Measurements from ENCODE around the gene PSMG2. TPM values are rescaled to one million over a fixed set of nuclear protein-coding genes. Genes with fewer than 3 reads are reported as not detected.
A peak's percentile ranks its signal among the peaks of the same experiment; 100 is the strongest.

PSMG2 gene
- total RNA-seq, 1 donor from 2014 or later: 41.9 TPM

GRCh38 chr18:12726774-12727550, 24.1 kb downstream of the PSMG2 start:
- Histone ChIP-seq H3K27me3 (ENCODE audit: control insufficient read depth, insufficient read depth, low read length) (no peaks in the 10 kb centered on the region), H3K4me3 (ENCODE audit: low read depth, low read length) (no peak overlapping the region), H3K36me3 (ENCODE audit: control insufficient read depth, insufficient read depth, low read length) (peaks cover 4% of the 10 kb centered on the region)
- DNase-seq (ENCODE audit: low read depth): peak; percentile 74
- peak; percentile 13 for FAIRE-seq
- peak; percentile 84 for TF ChIP-seq CTCF (IDR thresholded peaks at IDR 0.05; ENCODE audit: insufficient read depth, low read length, severe bottlenecking)

DNA sequence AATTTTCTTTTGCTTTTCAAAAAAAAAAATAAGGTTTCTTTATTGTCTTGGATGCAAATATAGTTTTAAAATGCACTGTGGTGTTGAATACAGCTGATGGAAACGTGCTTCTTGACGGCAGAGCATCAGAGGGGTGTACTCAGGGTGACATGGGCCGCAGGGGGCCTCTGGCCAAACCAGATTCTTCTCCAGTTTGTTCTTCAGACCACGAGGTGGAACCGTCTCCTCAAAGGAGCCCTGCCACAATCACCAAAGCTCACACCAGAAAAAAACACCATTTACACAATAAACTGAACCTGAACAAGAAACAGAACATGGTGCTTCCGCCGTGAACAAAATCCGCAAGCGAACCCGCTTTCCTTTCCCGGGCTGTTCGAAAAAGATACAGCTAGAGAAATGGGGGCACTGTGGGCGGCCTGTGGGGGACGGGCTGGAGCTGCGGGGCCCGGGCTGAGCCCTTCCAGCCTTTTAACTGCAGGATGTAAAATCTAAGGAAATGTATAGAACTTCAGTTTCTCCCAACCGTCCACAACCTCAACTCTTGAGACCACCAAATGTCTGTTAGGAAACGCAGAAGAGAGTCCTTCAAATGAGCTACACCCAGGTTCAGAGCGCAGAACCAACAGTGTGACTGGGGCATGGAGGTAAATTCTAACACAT, 34.5 kb downstream of the PSMG2 start:
- no peak for DNase-seq (ENCODE audit: low read depth)
- TF ChIP-seq CTCF (IDR thresholded peaks at IDR 0.05; ENCODE audit: insufficient read depth, low read length, severe bottlenecking): no peak
- FAIRE-seq: no peak
- Histone ChIP-seq H3K36me3 (ENCODE audit: control insufficient read depth, insufficient read depth, low read length) (no peaks in the 10 kb centered on the region), H3K4me3 (ENCODE audit: low read depth, low read length) (no peak overlapping the region), H3K27me3 (ENCODE audit: control insufficient read depth, insufficient read depth, low read length) (no peaks in the 10 kb centered on the region)

DNA sequence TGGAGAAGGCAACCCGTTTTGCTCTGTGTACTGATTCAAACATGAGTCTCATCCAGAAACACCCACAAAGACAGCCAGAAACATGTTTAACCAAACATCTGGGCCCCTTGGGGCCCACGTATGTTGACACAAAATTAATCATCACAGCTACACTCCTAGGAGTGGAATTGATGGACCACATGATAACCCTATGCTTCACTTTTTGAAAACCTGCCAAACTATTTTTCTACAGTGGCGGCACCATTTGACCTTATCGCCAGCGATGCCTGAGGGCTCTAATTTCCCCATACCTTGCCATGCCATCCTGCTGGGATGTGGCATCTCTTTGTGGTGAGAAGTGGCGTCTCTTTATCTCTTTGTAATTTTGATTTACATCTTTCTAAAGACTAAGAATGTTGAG, 38.5 kb downstream of the PSMG2 start:
- no peak for TF ChIP-seq CTCF (IDR thresholded peaks at IDR 0.05; ENCODE audit: insufficient read depth, low read length, severe bottlenecking)
- Histone ChIP-seq H3K27me3 (ENCODE audit: control insufficient read depth, insufficient read depth, low read length) (no peaks in the 10 kb centered on the region), H3K36me3 (ENCODE audit: control insufficient read depth, insufficient read depth, low read length) (no peaks in the 10 kb centered on the region), H3K4me3 (ENCODE audit: low read depth, low read length) (no peak overlapping the region)
- DNase-seq (ENCODE audit: low read depth) (peak; percentile 99), FAIRE-seq (peak; percentile 86)

GRCh38 chr18:12742453-12742852, 39.6 kb downstream of the PSMG2 start:
- no peak overlapping the region for H3K4me3 ChIP-seq (ENCODE audit: low read depth, low read length)
- FAIRE-seq: no peak
- no peaks in the 10 kb centered on the region for H3K36me3 ChIP-seq (ENCODE audit: control insufficient read depth, insufficient read depth, low read length)
- peak; percentile 96 for DNase-seq (ENCODE audit: low read depth)
- no peak for TF ChIP-seq CTCF (IDR thresholded peaks at IDR 0.05; ENCODE audit: insufficient read depth, low read length, severe bottlenecking)
- no peaks in the 10 kb centered on the region for H3K27me3 ChIP-seq (ENCODE audit: control insufficient read depth, insufficient read depth, low read length)

DNA sequence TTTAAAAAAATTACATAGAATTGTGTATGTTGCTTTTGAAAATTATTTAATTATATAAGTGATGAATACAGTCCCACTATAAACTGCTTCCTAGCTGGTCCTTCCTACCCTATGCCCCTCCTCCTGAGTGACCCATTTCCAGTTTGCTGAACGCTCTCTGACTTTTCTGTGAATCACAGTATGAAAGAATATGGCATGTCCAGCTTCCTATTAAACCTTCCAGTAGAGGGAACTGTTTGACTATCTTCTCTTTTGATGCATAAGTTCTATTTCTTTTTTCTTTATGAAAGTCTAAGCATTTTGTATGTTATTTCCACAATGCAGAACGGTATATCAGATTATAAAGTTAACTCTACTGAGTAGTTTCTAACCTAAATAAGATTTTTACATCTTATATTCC, 41.3 kb downstream of the PSMG2 start:
- H3K36me3 ChIP-seq (ENCODE audit: control insufficient read depth, insufficient read depth, low read length): no peaks in the 10 kb centered on the region
- peak; percentile 44 for TF ChIP-seq CTCF (IDR thresholded peaks at IDR 0.05; ENCODE audit: insufficient read depth, low read length, severe bottlenecking)
- H3K4me3 ChIP-seq (ENCODE audit: low read depth, low read length): no peak overlapping the region
- DNase-seq (ENCODE audit: low read depth) (peak; percentile 85), FAIRE-seq (no peak)
- no peaks in the 10 kb centered on the region for H3K27me3 ChIP-seq (ENCODE audit: control insufficient read depth, insufficient read depth, low read length)

Measured in bronchial epithelial cell (primary cell).